SJCRH30 (cell line): ENCODE results near the gene OR56A5. TPM values are rescaled to one million over a fixed set of nuclear protein-coding genes. Genes with fewer than 3 reads are reported as not detected.
"Not testable (repeated sequence)": the region's sequence is repeated elsewhere in the genome, so short reads cannot be mapped to it uniquely, and the experiment has no call there.

Source experiments
- DNase-seq, 2 experiments: peaks; one replicate each; pipeline ENCODE4 v3.0.0-alpha.2; 2015 to 2020
- H3K27ac ChIP-seq: fragments of 250-450 bp; sonication (Bioruptor Pico); 2 replicates; pipeline ENCODE4 v1.5.1; 2020; ENCODE audit warnings: mild to moderate bottlenecking, moderate library complexity
- H3K27me3 ChIP-seq: fragments of 250-450 bp; sonication (Bioruptor Pico); 2 replicates; pipeline ENCODE4 v1.5.1; 2020; ENCODE audit warnings: mild to moderate bottlenecking, moderate library complexity
- H3K36me3 ChIP-seq: fragments of 250-450 bp; sonication (Bioruptor Pico); 2 replicates; pipeline ENCODE4 v1.5.1; 2020; ENCODE audit warnings: mild to moderate bottlenecking, moderate library complexity
- H3K4me1 ChIP-seq: fragments of 250-450 bp; sonication (Bioruptor Pico); 2 replicates; pipeline ENCODE4 v1.5.1; 2020; ENCODE audit warnings: mild to moderate bottlenecking, moderate library complexity
- H3K4me3 ChIP-seq: fragments of 250-450 bp; sonication (Bioruptor Pico); 2 replicates; pipeline ENCODE4 v1.5.1; 2020; ENCODE audit warnings: mild to moderate bottlenecking, moderate library complexity
- H3K9me3 ChIP-seq: fragments of 250-450 bp; sonication (Bioruptor Pico); replicated peaks from 2 replicates; pipeline ENCODE4 v1.5.1; 2020; ENCODE audit warnings: mild to moderate bottlenecking, moderate library complexity
- total RNA-seq: library from RNA; depleted of rRNA; stranded (reverse); fragments of >200 nt; shearing (Covaris generic); gene quantifications from 2 replicates; pipeline ENCODE4 v1.2.3, GENCODE V29; 2014

OR56A5 gene
- total RNA-seq, 1 experiment from 2014 or later = not detected

GRCh38 chr11:5960704-5961320 is 7.5 kb downstream of the OR56A5 start:
- H3K36me3 ChIP-seq, DNase-seq, H3K4me3 ChIP-seq, H3K27me3 ChIP-seq, H3K27ac ChIP-seq, H3K9me3 ChIP-seq, H3K4me1 ChIP-seq: not testable (repeated sequence)

GRCh38 chr11:5955586-5955985 is 12.7 kb downstream of the OR56A5 start:
- no peaks in the 10 kb centered on the region for H3K4me1 ChIP-seq
- no peak for DNase-seq
- H3K9me3 ChIP-seq = no peaks in the 10 kb centered on the region
- no peak overlapping the region for H3K4me3 ChIP-seq
- no peaks in the 10 kb centered on the region for H3K36me3 ChIP-seq
- H3K27ac ChIP-seq = no peak overlapping the region
- H3K27me3 ChIP-seq = no peaks in the 10 kb centered on the region

GRCh38 chr11:5941951-5942350 is 26.3 kb downstream of the OR56A5 start, which contains the start of gene OR56A3:
Gene OR56A3 (plus strand): TSS chr11:5942251. CDS start chr11:5947347, 5,096 bp downstream.
- no peak within 1 kb of the TSS for H3K4me3 ChIP-seq
- no peak within 1 kb of the TSS for H3K27ac ChIP-seq
- H3K27me3 ChIP-seq = no peaks in the 10 kb centered on the region; the same call in 1 of the 2 replicates
- H3K36me3 ChIP-seq = no peaks in the 10 kb centered on the region
- no peaks in the 10 kb centered on the region for H3K9me3 ChIP-seq
- no peaks in the 10 kb centered on the region for H3K4me1 ChIP-seq
- DNase-seq = no peak

- DNase-seq = no peak
- no peaks in the 10 kb centered on the region for H3K36me3 ChIP-seq
- H3K4me1 ChIP-seq = no peaks in the 10 kb centered on the region
- no peak overlapping the region for H3K4me3 ChIP-seq
- H3K27me3 ChIP-seq = no peaks in the 10 kb centered on the region; the same call in 1 of the 2 replicates
- H3K27ac ChIP-seq = no peak overlapping the region
- H3K9me3 ChIP-seq = no peaks in the 10 kb centered on the region
These were observed 27.5 kb downstream of the OR56A5 start for GRCh38 chr11:5940748-5941147.

- Histone ChIP-seq H3K36me3 (no peaks in the 10 kb centered on the region), H3K27ac (no peak overlapping the region), H3K4me1 (no peaks in the 10 kb centered on the region), H3K27me3 (no peaks in the 10 kb centered on the region), H3K4me3 (no peak overlapping the region), H3K9me3 (no peaks in the 10 kb centered on the region)
- no peak for DNase-seq
These were observed 29.7 kb downstream of the OR56A5 start for GRCh38 chr11:5938603-5938965.

GRCh38 chr11:5937868-5938602 is 30.3 kb downstream of the OR56A5 start:
- Histone ChIP-seq H3K36me3 (no peaks in the 10 kb centered on the region), H3K4me1 (no peaks in the 10 kb centered on the region), H3K27ac (no peak overlapping the region), H3K27me3 (no peaks in the 10 kb centered on the region), H3K4me3 (no peak overlapping the region), H3K9me3 (no peaks in the 10 kb centered on the region)
- DNase-seq = no peak

- Histone ChIP-seq H3K27me3 (0 out of 2 replicates have a peak, but pooled peaks cover 3% of the 10 kb centered on the region), H3K9me3 (no peaks in the 10 kb centered on the region), H3K27ac (no peak overlapping the region), H3K4me3 (no peak overlapping the region), H3K36me3 (no peaks in the 10 kb centered on the region), H3K4me1 (no peaks in the 10 kb centered on the region)
- no peak for DNase-seq
These were observed 35.2 kb downstream of the OR56A5 start for GRCh38 chr11:5933116-5933515.

- no peaks in the 10 kb centered on the region for H3K9me3 ChIP-seq
- H3K4me3 ChIP-seq = no peak overlapping the region
- H3K4me1 ChIP-seq = no peaks in the 10 kb centered on the region
- 0 out of 2 replicates have a peak, but pooled peaks cover 3% of the 10 kb centered on the region for H3K27me3 ChIP-seq
- H3K36me3 ChIP-seq = no peaks in the 10 kb centered on the region
- H3K27ac ChIP-seq = no peak overlapping the region
- DNase-seq = no peak
These were observed 35.6 kb downstream of the OR56A5 start for GRCh38 chr11:5932671-5933070.

GRCh38 chr11:5931061-5931460 is 37.2 kb downstream of the OR56A5 start:
- Histone ChIP-seq H3K36me3 (no peaks in the 10 kb centered on the region), H3K4me3 (no peak overlapping the region), H3K27me3 (0 out of 2 replicates have a peak, but pooled peaks cover 3% of the 10 kb centered on the region), H3K9me3 (no peaks in the 10 kb centered on the region), H3K27ac (no peak overlapping the region), H3K4me1 (no peaks in the 10 kb centered on the region)
- DNase-seq = no peak

GRCh38 chr11:5930614-5931013 is 37.7 kb downstream of the OR56A5 start:
- 0 out of 2 replicates have a peak, but pooled peaks cover 3% of the 10 kb centered on the region for H3K27me3 ChIP-seq
- H3K4me3 ChIP-seq = no peak overlapping the region
- H3K36me3 ChIP-seq = no peaks in the 10 kb centered on the region
- no peak for DNase-seq
- no peaks in the 10 kb centered on the region for H3K4me1 ChIP-seq
- H3K9me3 ChIP-seq = no peaks in the 10 kb centered on the region
- no peak overlapping the region for H3K27ac ChIP-seq

- no peak for DNase-seq
- no peaks in the 10 kb centered on the region for H3K9me3 ChIP-seq
- no peaks in the 10 kb centered on the region for H3K36me3 ChIP-seq
These were observed 38.5 kb downstream of the OR56A5 start for GRCh38 chr11:5929571-5930368.

GRCh38 chr11:5928811-5929210 is 39.5 kb downstream of the OR56A5 start:
- H3K36me3 ChIP-seq = no peaks in the 10 kb centered on the region
- no peak overlapping the region for H3K27ac ChIP-seq
- 0 out of 2 replicates have a peak, but pooled peaks cover 3% of the 10 kb centered on the region for H3K27me3 ChIP-seq
- DNase-seq = no peak
- no peaks in the 10 kb centered on the region for H3K4me1 ChIP-seq
- no peaks in the 10 kb centered on the region for H3K9me3 ChIP-seq
- no peak overlapping the region for H3K4me3 ChIP-seq

More at GRCh38 chr11:5929571-5930368, 38.5 kb downstream of the OR56A5 start:
- Histone ChIP-seq H3K4me3 (no peak overlapping the region), H3K27me3 (0 out of 2 replicates have a peak, but pooled peaks cover 3% of the 10 kb centered on the region), H3K4me1 (no peaks in the 10 kb centered on the region), H3K27ac (no peak overlapping the region)

- no peak for DNase-seq
- no peaks in the 10 kb centered on the region for H3K4me1 ChIP-seq
- H3K36me3 ChIP-seq = no peaks in the 10 kb centered on the region
- H3K4me3 ChIP-seq = no peak overlapping the region
- H3K27me3 ChIP-seq = 0 out of 2 replicates have a peak, but pooled peaks cover 3% of the 10 kb centered on the region
- H3K27ac ChIP-seq = no peak overlapping the region
- H3K9me3 ChIP-seq = no peaks in the 10 kb centered on the region
These were observed 40.0 kb downstream of the OR56A5 start for GRCh38 chr11:5928271-5928670.

GRCh38 chr11:5923794-5924193 is 44.5 kb downstream of the OR56A5 start:
- H3K27me3 ChIP-seq = no peaks in the 10 kb centered on the region
- no peak for DNase-seq
- no peak overlapping the region for H3K27ac ChIP-seq
- H3K36me3 ChIP-seq = no peaks in the 10 kb centered on the region
- H3K4me3 ChIP-seq = no peak overlapping the region
- H3K9me3 ChIP-seq = no peaks in the 10 kb centered on the region
- no peaks in the 10 kb centered on the region for H3K4me1 ChIP-seq

- Histone ChIP-seq H3K4me1 (no peaks in the 10 kb centered on the region), H3K36me3 (no peaks in the 10 kb centered on the region), H3K27ac (no peak overlapping the region), H3K27me3 (no peaks in the 10 kb centered on the region), H3K4me3 (no peak overlapping the region), H3K9me3 (no peaks in the 10 kb centered on the region)
- no peak for DNase-seq
These were observed 44.9 kb downstream of the OR56A5 start for GRCh38 chr11:5923427-5923776.
